ENCODE data around the gene NALCN.

GRCh38 chr13:101262306-101262705, 154.0 kb downstream of the NALCN start:
- TF ChIP-seq CTCF (IDR thresholded peaks at IDR 0.05): no peak
- no peak for TF ChIP-seq POLR2A (IDR thresholded peaks at IDR 0.05)

Measured in lower leg skin (tissue), 3 donors.